Activated naive CD4-positive, alpha-beta T cell treated with anti-CD3 and anti-CD28 coated beads, Interleukin-2, amount 50 U/mL, for 24 hours (primary cell): Measurements from ENCODE around the gene ANKDD1B.

Experiments used
- H3K27ac Mint-ChIP-seq: one replicate; pipeline ENCODE4 v1.8.0; 2021; ENCODE audit warnings: mild to moderate bottlenecking, mixed read lengths
- H3K27me3 Mint-ChIP-seq: one replicate; pipeline ENCODE4 v1.8.0; 2021; ENCODE audit warnings: mixed read lengths
- H3K36me3 Mint-ChIP-seq: one replicate; pipeline ENCODE4 v1.8.0; 2021; ENCODE audit warnings: mixed read lengths
- H3K4me1 Mint-ChIP-seq: one replicate; pipeline ENCODE4 v1.8.0; 2021; ENCODE audit warnings: mixed read lengths
- H3K4me3 Mint-ChIP-seq: one replicate; pipeline ENCODE4 v1.8.0; 2021; ENCODE audit warnings: mild to moderate bottlenecking, mixed read lengths
- H3K9me3 Mint-ChIP-seq: one replicate; pipeline ENCODE4 v1.8.0; 2021; ENCODE audit warnings: mixed read lengths

The ANKDD1B gene

GRCh38 chr5:75637949-75638348 lies 26.7 kb downstream of the ANKDD1B start:
- H3K27me3 Mint-ChIP-seq = peaks cover 1% of the 10 kb centered on the region

GRCh38 chr5:75639535-75640311 lies 28.5 kb downstream of the ANKDD1B start:
- Mint-ChIP-seq H3K36me3 (peaks cover 7% of the 10 kb centered on the region), H3K27ac (no peak overlapping the region), H3K27me3 (peaks cover under 1% of the 10 kb centered on the region), H3K9me3 (no peaks in the 10 kb centered on the region), H3K4me1 (no peaks in the 10 kb centered on the region), H3K4me3 (no peak overlapping the region)

More at GRCh38 chr5:75637949-75638348, 26.7 kb downstream of the ANKDD1B start:
- Mint-ChIP-seq H3K9me3 (no peaks in the 10 kb centered on the region), H3K36me3 (peaks cover 10% of the 10 kb centered on the region), H3K27ac (no peak overlapping the region), H3K4me1 (no peaks in the 10 kb centered on the region), H3K4me3 (no peak overlapping the region)

GRCh38 chr5:75640395-75640794 lies 29.1 kb downstream of the ANKDD1B start:
- H3K27ac Mint-ChIP-seq = no peak overlapping the region
- H3K4me1 Mint-ChIP-seq = no peaks in the 10 kb centered on the region
- H3K36me3 Mint-ChIP-seq = peaks cover 5% of the 10 kb centered on the region
- H3K27me3 Mint-ChIP-seq = no peaks in the 10 kb centered on the region
- no peak overlapping the region for H3K4me3 Mint-ChIP-seq
- H3K9me3 Mint-ChIP-seq = no peaks in the 10 kb centered on the region

- Mint-ChIP-seq H3K4me3 (no peak overlapping the region), H3K9me3 (no peaks in the 10 kb centered on the region), H3K27me3 (no peaks in the 10 kb centered on the region), H3K4me1 (no peaks in the 10 kb centered on the region), H3K27ac (no peak overlapping the region), H3K36me3 (peaks cover 5% of the 10 kb centered on the region)
Measured at GRCh38 chr5:75640826-75641225, 29.6 kb downstream of the ANKDD1B start.

GRCh38 chr5:75648712-75649111 lies 37.5 kb downstream of the ANKDD1B start:
- Mint-ChIP-seq H3K36me3 (no peaks in the 10 kb centered on the region), H3K4me3 (no peak overlapping the region), H3K9me3 (no peaks in the 10 kb centered on the region), H3K27ac (no peak overlapping the region), H3K4me1 (no peaks in the 10 kb centered on the region), H3K27me3 (no peaks in the 10 kb centered on the region)

GRCh38 chr5:75651575-75652238 lies 40.5 kb downstream of the ANKDD1B start:
- no peaks in the 10 kb centered on the region for H3K4me1 Mint-ChIP-seq
- no peaks in the 10 kb centered on the region for H3K27me3 Mint-ChIP-seq
- no peaks in the 10 kb centered on the region for H3K9me3 Mint-ChIP-seq
- H3K36me3 Mint-ChIP-seq = no peaks in the 10 kb centered on the region
- H3K27ac Mint-ChIP-seq = no peak overlapping the region
- H3K4me3 Mint-ChIP-seq = no peak overlapping the region

GRCh38 chr5:75653521-75653920 lies 42.3 kb downstream of the ANKDD1B start:
- Mint-ChIP-seq H3K4me1 (no peaks in the 10 kb centered on the region), H3K27ac (no peak overlapping the region), H3K36me3 (no peaks in the 10 kb centered on the region), H3K27me3 (no peaks in the 10 kb centered on the region), H3K9me3 (no peaks in the 10 kb centered on the region), H3K4me3 (no peak overlapping the region)

GRCh38 chr5:75654693-75655295 lies 43.5 kb downstream of the ANKDD1B start:
- H3K4me3 Mint-ChIP-seq = no peak overlapping the region
- H3K27me3 Mint-ChIP-seq = no peaks in the 10 kb centered on the region
- no peaks in the 10 kb centered on the region for H3K9me3 Mint-ChIP-seq
- no peaks in the 10 kb centered on the region for H3K36me3 Mint-ChIP-seq
- no peak overlapping the region for H3K27ac Mint-ChIP-seq
- no peaks in the 10 kb centered on the region for H3K4me1 Mint-ChIP-seq

GRCh38 chr5:75656311-75657003 lies 45.2 kb downstream of the ANKDD1B start:
- no peaks in the 10 kb centered on the region for H3K27me3 Mint-ChIP-seq
- H3K27ac Mint-ChIP-seq = peak overlapping the region; percentile 60
- no peaks in the 10 kb centered on the region for H3K36me3 Mint-ChIP-seq
- H3K4me3 Mint-ChIP-seq = peak overlapping the region; percentile 37
- H3K9me3 Mint-ChIP-seq = no peaks in the 10 kb centered on the region
- H3K4me1 Mint-ChIP-seq = peaks cover 3% of the 10 kb centered on the region

- H3K9me3 Mint-ChIP-seq = no peaks in the 10 kb centered on the region
- H3K4me3 Mint-ChIP-seq = no peak overlapping the region
- H3K27ac Mint-ChIP-seq = no peak overlapping the region
- no peaks in the 10 kb centered on the region for H3K36me3 Mint-ChIP-seq
- peaks cover 3% of the 10 kb centered on the region for H3K4me1 Mint-ChIP-seq
- H3K27me3 Mint-ChIP-seq = no peaks in the 10 kb centered on the region
Measured at GRCh38 chr5:75659791-75660450, 48.7 kb downstream of the ANKDD1B start.

GRCh38 chr5:75660678-75661465 lies 49.6 kb downstream of the ANKDD1B start:
- Mint-ChIP-seq H3K27ac (no peak overlapping the region), H3K27me3 (no peaks in the 10 kb centered on the region), H3K4me3 (no peak overlapping the region), H3K4me1 (peaks cover 3% of the 10 kb centered on the region), H3K36me3 (no peaks in the 10 kb centered on the region), H3K9me3 (no peaks in the 10 kb centered on the region)

- Mint-ChIP-seq H3K9me3 (no peaks in the 10 kb centered on the region), H3K36me3 (no peaks in the 10 kb centered on the region), H3K4me1 (peaks cover 3% of the 10 kb centered on the region), H3K27me3 (no peaks in the 10 kb centered on the region), H3K4me3 (no peak overlapping the region), H3K27ac (no peak overlapping the region)
Measured at GRCh38 chr5:75662061-75662460, 50.8 kb downstream of the ANKDD1B start.

GRCh38 chr5:75663579-75664284 lies 52.5 kb downstream of the ANKDD1B start:
- Mint-ChIP-seq H3K4me3 (no peak overlapping the region), H3K27ac (no peak overlapping the region)

GRCh38 chr5:75664979-75665378 lies 53.7 kb downstream of the ANKDD1B start:
- H3K9me3 Mint-ChIP-seq = no peaks in the 10 kb centered on the region
- H3K27ac Mint-ChIP-seq = no peak overlapping the region
- no peaks in the 10 kb centered on the region for H3K36me3 Mint-ChIP-seq
- no peak overlapping the region for H3K4me3 Mint-ChIP-seq
- peaks cover 24% of the 10 kb centered on the region for H3K4me1 Mint-ChIP-seq
- no peaks in the 10 kb centered on the region for H3K27me3 Mint-ChIP-seq

More at GRCh38 chr5:75663579-75664284, 52.5 kb downstream of the ANKDD1B start:
- H3K27me3 Mint-ChIP-seq = no peaks in the 10 kb centered on the region
- H3K36me3 Mint-ChIP-seq = no peaks in the 10 kb centered on the region
- no peaks in the 10 kb centered on the region for H3K9me3 Mint-ChIP-seq
- peaks cover 12% of the 10 kb centered on the region for H3K4me1 Mint-ChIP-seq
